Stimulated activated CD4-positive, alpha-beta T cell treated with anti-CD3 and anti-CD28 coated beads, TNF-alpha, amount 100 ng/mL, for 1 hour (primary cell): ENCODE results near the gene TIMM13.
A peak's percentile ranks its signal among the peaks of the same experiment; 100 is the strongest.

Experiments used
- DNase-seq, 3 donors: peaks; one replicate each; pipeline ENCODE4 v3.0.0-alpha.2; 2020; ENCODE audit warnings: low read depth in 3 of 3, low spot score in 1 of 3

TIMM13 gene

DNA sequence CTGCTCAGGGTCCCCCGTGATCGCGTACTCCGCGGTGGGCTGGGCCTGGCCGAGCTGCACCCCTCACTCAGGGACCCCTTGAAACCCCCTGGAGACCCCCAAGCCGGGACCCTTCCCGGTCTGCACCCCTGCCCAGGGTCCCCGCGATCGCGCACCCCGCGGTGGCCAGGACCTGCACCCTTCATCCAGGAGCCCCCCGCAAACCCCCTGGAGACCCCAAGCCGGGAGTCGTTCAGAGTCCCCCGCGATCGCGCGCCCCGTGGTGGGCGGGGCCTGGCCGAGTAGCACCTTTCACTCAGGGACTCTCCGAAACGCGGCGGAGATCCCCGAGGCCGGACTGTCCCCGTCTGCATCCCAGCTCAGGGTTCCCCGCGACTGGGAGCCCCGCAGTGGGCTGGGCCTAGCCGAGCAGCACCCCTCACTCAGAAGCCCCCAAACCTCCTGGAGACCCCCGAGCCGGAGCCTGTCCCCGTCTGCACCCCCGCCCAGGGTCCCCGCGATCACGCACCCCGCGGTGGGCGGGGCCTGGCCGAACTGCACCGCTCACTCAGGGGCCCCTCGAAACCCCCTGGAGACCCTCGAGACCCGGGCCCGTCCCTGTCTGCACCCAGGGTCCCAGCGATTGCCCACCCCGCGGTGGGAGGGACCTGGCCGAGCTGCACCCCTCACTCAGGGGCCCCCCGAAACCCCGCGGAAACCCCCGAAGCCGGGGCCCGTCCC lies 28.6 kb upstream of the TIMM13 start:
- DNase-seq: peak in 1 of 3 donors; percentile 33

DNA sequence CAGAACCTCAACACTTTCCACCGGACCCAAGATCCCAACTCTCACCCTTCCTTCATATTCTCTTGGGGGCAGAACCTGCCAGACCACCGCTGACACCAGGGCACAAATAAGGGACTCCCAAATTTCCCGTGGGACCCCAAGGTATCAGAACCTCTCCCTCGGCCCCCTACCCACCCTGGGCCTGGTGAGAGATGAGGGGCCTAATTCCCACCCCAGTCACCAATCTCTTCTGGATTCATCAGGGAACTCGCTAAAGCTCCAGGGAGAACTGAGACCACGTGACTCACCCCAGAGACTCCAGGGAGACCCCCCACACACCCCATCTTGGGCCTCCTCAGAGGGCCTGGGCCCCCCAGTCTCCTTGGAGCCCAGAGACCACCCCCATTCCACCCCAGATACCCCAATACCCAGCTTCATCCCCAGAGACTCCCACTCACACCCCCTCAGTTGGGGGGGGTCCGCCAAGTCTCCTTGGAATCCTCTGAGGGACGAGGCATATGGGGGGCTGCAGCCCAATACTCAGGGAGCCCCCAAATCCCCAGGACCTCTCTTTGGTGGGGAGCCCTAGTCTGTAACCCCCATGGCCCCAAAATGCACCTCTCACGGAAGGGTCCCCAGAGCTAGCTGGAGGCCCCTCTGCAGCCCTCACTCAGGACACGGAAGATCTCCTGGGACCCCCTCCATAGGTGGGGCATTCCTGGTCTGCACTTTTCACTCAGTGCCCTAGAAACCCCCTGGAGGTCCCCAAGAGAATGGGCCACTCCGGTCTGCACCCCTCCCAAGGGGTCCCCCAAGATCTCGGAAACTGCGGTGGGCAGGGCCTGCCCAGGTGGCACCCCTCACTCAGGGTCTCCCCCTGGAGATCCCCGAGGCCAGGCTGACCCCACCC lies 27.8 kb upstream of the TIMM13 start:
- DNase-seq: no peak

DNA sequence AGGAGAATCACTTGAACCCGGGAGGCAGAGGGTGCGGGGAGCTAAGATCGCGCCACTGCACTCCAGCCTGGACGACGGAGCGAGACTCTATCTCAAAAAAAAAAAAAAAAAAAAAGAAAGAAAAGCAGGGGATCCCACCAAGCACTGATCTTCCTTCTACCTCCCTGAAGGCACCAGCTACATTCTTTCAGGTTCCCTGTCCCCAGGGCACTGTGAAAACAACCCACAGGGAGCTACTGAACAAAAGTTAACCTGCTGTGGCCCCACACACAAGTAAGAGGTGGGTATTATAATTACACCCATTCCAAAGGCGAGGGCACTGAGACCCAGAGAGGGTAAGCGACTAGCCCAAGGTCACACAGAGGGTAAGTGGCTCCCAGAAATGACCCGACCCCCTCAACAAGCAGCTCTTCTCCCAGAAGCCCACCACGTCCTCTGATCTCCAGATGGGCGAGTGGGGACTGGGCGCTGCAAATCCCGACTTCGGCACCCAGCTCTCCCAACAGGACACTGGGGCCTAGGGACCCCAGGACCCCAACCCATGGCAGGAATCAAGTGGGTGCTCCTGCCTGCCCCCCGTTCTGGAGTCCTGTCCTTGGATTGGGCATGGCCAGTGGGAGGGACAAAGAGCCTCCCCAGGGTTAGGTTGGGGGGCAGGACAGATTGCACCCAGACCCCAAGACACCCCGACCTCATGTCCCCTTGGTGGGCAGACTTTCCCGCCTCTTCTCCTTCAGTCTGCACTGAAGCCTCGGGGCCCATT lies 27.0 kb upstream of the TIMM13 start:
- DNase-seq: no peak

DNA sequence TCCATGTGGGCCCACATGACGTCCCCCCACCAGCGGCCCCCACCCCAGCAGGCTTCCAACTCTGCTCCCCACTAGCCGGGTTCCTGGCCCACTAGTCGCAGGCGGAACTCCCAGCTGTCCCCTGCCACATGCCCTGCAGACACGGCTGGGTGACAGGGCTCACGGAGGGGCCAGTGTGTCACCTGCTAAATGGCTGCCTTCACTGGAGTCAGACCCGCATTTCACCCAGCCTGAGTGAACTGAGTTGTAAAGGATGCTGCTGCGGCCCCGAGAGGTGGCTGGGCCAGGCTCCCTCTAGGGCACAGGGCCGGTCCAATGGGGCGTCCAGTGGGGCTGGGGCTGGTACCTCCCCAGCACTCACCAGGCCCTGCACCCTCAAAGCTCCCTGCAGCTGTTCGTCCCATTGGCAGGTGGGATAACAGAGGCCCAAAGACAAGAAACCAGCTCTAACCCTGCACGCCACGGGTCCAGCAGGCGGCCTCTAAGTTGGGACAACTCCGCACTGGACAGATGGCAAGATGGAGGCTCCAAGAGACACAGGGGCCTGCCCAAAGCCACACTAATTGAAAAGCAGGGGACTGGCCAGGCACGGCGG lies 26.1 kb upstream of the TIMM13 start:
- DNase-seq: no peak

DNA sequence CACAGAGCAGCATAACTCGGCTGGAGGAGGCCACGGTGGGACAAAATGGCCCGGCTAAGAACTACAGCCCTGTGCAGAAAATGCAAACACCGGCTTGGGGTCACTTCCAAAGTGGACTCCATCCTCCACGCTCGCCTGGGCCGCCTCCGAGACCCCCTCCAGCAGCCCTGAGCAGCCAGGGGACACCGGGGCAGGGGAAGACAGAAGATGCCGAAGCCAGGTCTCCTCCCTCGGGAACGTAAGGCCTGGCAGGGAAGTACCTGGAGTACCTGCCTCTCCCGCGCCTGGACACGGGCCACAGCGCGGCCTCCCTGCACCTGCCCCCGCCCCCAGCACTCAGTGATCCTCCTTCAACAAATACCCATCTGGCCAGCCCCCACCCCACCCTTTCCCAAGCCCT lies 24.4 kb upstream of the TIMM13 start:
- no peak for DNase-seq

DNA sequence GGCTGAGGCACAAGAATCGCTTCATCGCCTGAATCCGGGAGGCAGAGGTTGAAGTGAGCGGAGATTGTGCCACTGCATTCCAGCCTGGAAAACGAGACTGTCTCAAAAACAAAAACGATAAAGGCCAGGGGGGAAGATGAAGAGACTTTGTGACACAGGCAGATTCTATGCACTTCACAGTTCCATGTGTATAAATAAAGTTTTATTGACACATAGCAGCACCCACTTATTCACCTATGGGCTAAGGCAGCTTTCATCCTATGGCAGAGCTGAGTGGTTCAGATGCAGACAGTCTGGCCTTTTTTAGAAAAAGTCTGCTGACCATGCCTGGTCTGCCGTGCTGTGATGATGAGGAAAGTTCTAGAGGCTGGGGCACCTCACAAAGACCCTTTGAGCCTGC lies 23.8 kb upstream of the TIMM13 start:
- no peak for DNase-seq

DNA sequence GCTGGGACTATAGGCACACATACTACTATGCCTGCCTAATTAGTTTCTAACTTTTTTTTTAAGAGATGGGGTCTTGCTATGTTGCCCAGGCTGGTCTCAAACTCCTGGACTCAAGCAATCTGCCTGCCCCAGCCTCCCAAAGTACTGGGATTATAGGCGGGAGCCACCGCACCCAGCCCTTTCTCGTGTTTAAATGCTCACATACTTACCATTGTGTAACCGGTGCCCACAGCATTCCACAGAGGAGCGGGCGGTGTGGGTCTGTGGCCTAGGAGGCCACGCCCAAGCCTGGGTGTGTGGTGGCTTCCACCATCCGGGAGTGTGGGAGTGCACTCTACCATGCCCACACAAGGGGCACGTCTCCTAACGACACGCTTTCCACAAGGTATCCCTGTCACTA lies 21.6 kb upstream of the TIMM13 start:
- DNase-seq: no peak

DNA sequence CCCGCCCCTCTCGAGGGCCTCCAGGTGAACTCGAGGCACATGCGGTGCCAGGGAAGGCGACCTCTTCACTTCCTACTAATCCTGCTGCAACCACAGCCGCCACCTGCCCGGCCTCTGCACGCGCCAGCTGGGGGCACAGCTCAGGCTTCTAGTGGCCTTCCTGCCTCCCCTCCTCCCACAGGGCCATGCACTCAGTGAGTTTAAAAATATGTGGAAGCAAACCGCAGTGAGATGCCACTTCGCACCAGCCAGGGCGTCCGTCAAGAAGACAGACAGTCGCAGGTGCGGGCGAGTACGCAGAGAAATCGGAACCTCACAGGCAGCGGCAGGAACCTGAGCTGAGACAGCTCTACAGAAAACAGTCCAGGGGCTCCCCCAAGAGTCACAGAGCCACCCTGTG lies 19.0 kb upstream of the TIMM13 start:
- DNase-seq: no peak

DNA sequence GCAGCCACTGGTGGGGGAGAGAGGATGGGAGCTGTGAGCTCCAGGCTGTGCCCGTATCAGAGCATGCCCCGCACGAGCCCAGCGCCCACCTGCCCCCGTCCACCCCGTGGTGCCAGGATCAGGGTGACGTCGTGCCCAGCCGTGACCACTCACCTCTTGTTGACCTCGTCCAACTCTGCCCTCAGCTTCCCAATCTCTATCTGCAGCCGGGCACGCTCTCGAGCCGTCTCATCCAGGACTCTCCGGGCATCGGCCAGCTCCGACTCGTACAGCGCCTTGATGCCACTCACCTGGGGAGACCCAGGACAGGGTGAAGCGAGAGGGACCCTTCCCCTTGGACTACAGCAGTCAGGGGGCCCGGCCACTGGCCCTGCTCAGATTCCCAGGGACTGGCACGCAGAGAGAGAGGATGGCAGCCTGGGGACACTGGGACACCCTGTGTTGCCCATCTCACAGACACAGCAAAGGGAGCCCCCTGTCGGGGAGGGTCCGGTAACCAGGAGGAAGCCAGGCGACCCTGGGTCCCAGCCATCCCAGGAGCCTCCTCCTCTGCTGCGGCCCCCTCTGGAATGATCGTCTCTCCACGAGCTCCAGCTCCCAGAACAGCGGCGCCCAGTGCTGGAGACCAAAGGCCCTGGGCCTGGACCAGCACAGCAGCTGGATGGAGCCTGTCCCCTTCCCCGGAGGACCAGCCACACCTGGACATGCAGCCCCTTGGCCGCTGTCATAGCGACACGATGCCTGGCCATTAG lies 17.0 kb upstream of the TIMM13 start:
- no peak for DNase-seq

DNA sequence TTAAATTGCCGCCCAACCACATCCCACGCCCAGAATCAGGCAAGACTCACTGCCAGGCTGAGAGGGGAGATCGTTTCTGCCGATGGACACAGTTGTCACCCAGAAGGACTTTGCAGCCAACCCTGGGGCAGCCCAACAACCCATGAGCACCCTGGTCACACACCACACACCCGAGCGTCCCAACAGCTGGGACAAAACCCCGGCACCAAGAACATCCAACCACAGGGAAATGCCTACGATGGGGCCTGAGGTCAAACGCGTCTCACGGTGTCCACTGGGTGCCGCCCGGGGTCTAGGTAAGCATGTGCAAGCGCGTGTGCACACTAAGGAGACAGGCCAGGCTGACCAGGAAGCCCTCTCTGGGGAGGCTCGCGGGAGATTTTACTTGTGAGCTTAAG lies 16.4 kb upstream of the TIMM13 start:
- DNase-seq: no peak

DNA sequence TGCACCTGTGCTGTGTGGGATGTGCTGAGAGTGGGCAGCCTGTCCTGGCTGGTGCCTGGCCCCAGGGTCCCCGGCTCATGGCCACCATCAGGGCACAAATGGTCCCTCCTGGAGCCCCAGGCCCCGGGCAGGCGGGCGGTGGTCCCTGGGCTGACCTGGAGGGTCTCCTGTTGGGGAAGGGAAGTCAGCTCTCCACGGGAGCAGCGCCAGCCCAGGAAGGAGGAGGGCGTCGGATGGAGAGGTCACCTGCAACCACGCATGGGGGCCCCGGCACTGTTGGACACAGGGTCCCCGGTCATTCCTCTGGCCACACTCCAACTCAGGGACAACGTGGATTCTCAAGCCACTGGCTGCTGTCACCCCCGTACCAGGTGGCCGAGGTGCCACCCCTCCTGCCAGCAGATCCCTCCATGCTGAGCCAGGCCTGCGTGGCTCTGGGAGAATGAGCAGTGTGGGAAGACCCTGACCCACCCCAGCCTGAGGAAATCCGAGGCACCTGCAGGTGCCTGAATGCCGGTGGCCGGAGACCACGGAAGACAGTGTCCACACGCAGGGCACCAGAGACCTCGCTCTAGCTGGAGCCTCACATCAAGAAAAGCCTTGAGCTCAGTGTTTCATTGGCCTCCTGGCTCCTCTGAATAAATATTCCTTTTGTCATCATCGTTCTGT lies 15.9 kb upstream of the TIMM13 start:
- no peak for DNase-seq

DNA sequence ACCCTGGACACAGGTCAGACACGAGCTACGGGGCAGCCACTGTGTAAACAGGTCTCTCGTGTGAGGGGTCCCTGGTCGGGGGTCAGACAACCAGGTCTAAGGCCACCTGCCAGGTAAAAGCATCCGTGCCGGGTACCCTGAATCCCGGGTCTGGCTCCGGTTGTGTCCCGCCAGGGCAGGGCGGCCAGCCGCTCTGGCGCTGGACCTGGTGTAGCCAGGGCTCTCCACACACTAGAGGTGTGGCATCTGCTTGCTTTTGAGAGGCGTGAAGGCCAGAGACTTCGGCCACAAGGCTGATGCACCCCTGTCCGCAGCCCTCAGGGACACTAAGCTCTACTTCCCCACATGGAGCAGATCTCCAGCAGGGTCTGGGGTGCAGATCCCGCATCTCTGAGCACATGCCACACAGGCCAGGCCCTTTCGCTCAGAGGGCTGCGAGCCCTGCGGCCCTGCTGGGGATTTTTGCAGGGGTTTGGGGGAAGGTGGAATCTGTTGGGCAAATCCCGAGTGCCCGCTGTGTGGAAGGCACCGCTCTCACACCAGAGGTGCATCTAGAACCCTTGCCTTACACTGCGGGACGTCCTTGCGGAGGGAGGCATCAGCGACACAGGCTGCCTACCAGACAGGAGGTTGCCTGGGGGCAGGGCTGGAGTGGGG lies 13.8 kb upstream of the TIMM13 start:
- DNase-seq: no peak

DNA sequence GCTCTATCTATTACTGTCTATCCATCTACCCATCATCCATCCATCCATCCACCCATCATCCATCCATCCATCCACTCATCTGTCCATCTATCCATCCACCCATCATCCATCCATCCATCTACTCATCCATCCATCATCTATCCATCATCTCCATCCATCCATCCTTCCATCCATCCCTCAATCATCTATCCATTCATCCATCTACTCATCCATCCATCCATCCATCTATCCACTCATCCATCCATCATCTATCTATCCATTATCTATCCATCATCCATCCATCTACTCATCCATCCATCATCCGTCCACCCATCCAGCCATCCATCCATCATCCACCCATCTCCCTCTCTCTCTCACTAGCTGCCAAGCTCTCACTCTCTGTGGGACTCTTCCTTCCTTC lies 13.1 kb upstream of the TIMM13 start:
- no peak for DNase-seq

DNA sequence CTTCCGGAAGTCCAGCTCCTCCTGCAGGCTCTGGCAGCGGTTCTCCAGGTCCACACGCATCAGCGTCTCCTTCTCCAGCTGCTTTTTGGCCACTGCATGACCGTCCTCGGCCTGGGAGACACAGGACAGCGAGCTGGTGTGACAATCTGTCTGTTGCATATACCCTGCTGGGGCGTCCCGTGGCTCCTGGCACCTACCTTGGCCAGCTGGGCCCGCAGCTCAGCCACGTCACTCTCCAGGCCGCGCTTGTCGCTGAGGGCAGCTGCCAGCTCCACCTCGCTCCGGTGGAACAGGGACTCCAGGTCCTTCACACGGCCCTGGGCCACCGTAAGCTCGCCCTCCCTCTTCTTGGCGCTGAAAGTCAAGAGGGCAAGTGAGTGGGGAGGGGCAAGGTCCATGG lies 10.8 kb upstream of the TIMM13 start:
- DNase-seq: no peak

DNA sequence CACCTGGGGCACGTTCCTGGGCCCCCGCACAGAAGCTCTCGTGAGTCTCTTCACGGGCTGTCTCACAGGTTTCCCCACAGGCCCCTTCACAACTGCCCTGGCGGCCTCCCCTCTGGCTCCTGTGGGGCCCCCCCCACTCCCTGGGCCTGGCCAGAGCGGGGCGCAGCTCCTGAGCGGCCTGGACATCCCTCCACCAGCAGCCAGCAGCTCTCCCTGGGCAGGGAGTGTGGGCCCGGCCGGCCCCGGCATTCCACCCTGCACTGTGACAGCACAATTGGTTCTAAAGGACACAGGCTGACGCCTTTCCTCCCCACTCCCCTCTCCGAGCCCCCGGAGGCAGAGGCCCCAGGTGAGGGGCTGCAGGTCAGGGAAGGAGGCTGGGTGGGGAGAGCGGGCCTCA lies 9.5 kb upstream of the TIMM13 start:
- DNase-seq: no peak

DNA sequence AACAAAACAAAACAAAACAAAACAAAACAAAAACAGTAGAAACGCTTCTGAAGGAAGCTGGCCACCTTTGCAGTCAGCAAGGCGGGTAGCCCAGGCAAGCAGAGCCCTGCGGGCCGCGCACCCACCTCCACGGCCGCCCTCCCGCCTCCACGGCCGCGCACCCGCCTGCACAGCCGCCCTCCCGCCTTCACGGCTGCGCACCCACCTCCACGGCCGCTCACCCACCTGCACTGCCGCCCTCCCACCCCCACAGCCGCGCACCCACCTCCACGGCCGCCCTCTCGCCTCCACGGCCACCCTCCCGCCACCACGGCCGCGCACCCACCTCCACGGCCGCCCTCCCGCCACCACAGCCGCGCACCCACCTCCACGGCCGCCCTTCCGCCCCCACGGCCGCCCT lies 9.0 kb upstream of the TIMM13 start:
- no peak for DNase-seq

DNA sequence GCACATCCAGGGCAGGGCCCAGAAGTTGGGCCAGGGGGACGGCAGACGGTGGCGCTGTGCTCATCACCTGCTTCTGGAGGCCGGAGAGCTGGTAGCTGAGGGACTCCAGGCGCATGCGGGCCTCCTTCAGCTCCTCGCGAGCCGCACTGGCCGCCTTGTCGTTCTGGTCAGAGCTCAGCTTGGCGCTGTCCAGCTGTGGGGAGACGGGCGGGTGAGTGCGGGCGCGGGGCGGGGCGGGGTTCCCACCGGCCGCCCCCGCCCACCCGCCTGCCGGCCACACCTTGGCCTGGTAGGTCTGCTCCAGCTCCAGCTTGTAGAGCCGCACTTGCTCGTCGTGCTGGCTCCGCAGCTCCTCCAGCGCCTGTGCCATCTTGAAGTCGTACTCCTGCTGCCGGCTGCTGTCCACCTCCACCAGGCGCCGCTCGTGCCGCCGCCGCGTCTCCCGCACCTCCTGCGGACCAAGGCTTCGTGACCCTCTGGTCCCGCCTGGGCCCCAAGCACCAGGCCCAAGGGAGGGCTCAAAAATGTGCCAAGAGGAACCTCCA lies 7.4 kb upstream of the TIMM13 start:
- DNase-seq: no peak

DNA sequence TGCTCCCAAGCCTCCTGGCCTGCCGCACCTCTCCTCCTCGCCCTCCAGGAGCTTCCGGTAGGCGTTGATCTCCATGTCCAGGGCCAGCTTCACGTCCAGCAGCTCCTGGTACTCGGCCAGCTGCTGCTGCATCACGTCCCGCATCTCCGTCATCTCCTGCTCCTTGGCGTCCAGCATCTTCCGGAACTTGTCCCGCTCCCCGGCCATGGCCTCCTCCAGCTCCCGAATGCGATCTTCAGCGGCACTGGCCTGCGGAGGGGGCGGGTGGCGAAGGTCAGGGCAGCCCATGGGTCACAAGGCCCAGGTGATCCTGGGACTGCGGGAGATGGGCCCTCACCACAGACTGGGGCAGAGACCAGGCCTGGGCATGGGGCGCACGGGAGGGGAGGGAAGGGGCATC lies 6.9 kb upstream of the TIMM13 start:
- DNase-seq: no peak

DNA sequence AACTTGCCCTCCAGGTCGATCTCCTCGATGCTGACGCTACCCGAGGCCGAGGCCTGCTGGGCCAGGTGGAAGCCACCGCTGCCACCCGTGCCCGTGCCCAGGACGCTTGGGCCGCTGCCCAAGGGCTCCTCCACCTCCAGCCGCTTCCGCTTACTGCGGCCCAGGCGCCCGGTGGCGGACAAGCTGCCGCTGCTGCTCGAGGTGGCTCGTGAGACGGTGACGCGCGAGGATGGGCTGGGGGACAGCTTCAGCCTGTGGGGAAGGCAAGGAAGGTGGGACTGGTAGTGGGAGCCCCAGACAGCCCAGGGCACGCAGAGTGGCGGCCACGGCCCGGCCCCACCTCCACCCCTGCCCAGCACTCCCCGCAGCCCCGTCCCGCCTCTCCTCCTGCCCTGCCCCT lies 6.5 kb upstream of the TIMM13 start:
- DNase-seq: no peak
